WTC11 (cell line): Measurements from ENCODE around the gene RYR3. TPM values are rescaled to one million over a fixed set of nuclear protein-coding genes. Genes with fewer than 3 reads are reported as not detected.

Source experiments
- ATAC-seq: fragments of 200-7000 bp; cut with Tn5 transposase; 2 replicates; pipeline ENCODE4 v1.10.0; 2021; ENCODE audit warnings: mild to moderate bottlenecking, moderate library complexity
- CTCF ChIA-PET: fragments of 300-600 bp; sonication (Branson Sonifier 250); formaldehyde crosslinking; loops from one replicate; lab custom pipeline; 2021; ENCODE audit warnings: antibody characterized with exemption; lab: Charles Lee
- POLR2A ChIA-PET: fragments of 350-600 bp; sonication (Branson Sonifier 250); formaldehyde crosslinking; loops from one replicate; lab custom pipeline; 2021; ENCODE audit warnings: antibody characterized with exemption; lab: Charles Lee
- DNase-seq: peaks from one replicate; pipeline ENCODE4 v3.0.0; 2021; ENCODE audit warnings: low spot score
- H3K27ac Mint-ChIP-seq: 2 replicates; pipeline ENCODE4 v1.8.0; 2021; ENCODE audit warnings: mixed read lengths
- H3K27me3 Mint-ChIP-seq: 2 replicates; pipeline ENCODE4 v1.8.0; 2021; ENCODE audit warnings: low read depth, mild to moderate bottlenecking, moderate library complexity, mixed read lengths
- H3K36me3 Mint-ChIP-seq: 2 replicates; pipeline ENCODE4 v1.8.0; 2021; ENCODE audit warnings: mixed read lengths
- H3K4me1 Mint-ChIP-seq: 2 replicates; pipeline ENCODE4 v1.8.0; 2022; ENCODE audit warnings: mixed read lengths
- H3K4me3 Mint-ChIP-seq: 2 replicates; pipeline ENCODE4 v1.8.0; 2021; ENCODE audit warnings: mild to moderate bottlenecking, moderate library complexity, mixed read lengths
- H3K9me3 Mint-ChIP-seq: 2 replicates; pipeline ENCODE4 v1.8.0; 2021; ENCODE audit warnings: mixed read lengths
- GRHL2 ChIP-seq: fragments of 250-450 bp; sonication (Bioruptor Pico); IDR thresholded peaks from 2 replicates; pipeline ENCODE4 v1.8.0; 2022; ENCODE audit warnings: mild to moderate bottlenecking, moderate library complexity; ENCODE audit not compliant: insufficient replicate concordance, severe bottlenecking
- HMGA2 ChIP-seq: fragments of 250-450 bp; sonication (Bioruptor Pico); IDR thresholded peaks from 2 replicates; pipeline ENCODE4 v1.4.0; 2021; ENCODE audit warnings: mild to moderate bottlenecking, moderate library complexity
- IRF2 ChIP-seq: sonication (generic); formaldehyde crosslinking; IDR thresholded peaks from 2 replicates; pipeline ENCODE4 v1.8.0; 2022; ENCODE audit warnings: low read depth, missing genetic modification reagents, borderline replicate concordance
- KAT7 ChIP-seq: sonication (generic); formaldehyde crosslinking; IDR thresholded peaks from 2 replicates; pipeline ENCODE4 v1.8.1; 2023; ENCODE audit warnings: missing genetic modification reagents, mild to moderate bottlenecking, borderline replicate concordance
- MYBL2 ChIP-seq: sonication (generic); formaldehyde crosslinking; IDR thresholded peaks from 2 replicates; pipeline ENCODE4 v1.8.1; 2023; ENCODE audit warnings: mild to moderate bottlenecking, moderate library complexity, missing genetic modification reagents
- NFYB ChIP-seq: sonication (generic); formaldehyde crosslinking; conservative IDR thresholded peaks from 2 replicates; pipeline ENCODE4 v1.8.0; 2022; ENCODE audit warnings: low read depth, missing genetic modification reagents
- ZBTB21 ChIP-seq: sonication (generic); formaldehyde crosslinking; IDR thresholded peaks from 2 replicates; pipeline ENCODE4 v1.8.1; 2023; ENCODE audit warnings: mild to moderate bottlenecking, missing genetic modification reagents, borderline replicate concordance
- ZNF317 ChIP-seq: sonication (generic); formaldehyde crosslinking; IDR thresholded peaks from 2 replicates; pipeline ENCODE4 v1.8.1; 2023; ENCODE audit warnings: low read depth, mild to moderate bottlenecking, moderate library complexity, missing genetic modification reagents, borderline replicate concordance
- ZNF396 ChIP-seq: fragments of 250-450 bp; sonication (Bioruptor Pico); IDR thresholded peaks from 2 replicates; pipeline ENCODE4 v1.8.0; 2021; ENCODE audit warnings: mild to moderate bottlenecking, moderate library complexity, borderline replicate concordance
- ZNF416 ChIP-seq: fragments of 250-450 bp; sonication (Bioruptor Pico); IDR thresholded peaks from 2 replicates; pipeline ENCODE4 v1.9.0; 2021; ENCODE audit warnings: mild to moderate bottlenecking, inconsistent platforms
- ZNF671 ChIP-seq: fragments of 250-450 bp; sonication (Bioruptor Pico); IDR thresholded peaks from 2 replicates; pipeline ENCODE4 v1.8.0; 2021; ENCODE audit warnings: mild to moderate bottlenecking
- total RNA-seq: library from RNA; stranded (reverse); gene quantifications from 3 replicates; pipeline ENCODE4 v1.2.3, GENCODE V29; 2021
- TF ChIP-seq, protein P1 (sequence below): sonication (generic); formaldehyde crosslinking; IDR thresholded peaks from 2 replicates; pipeline ENCODE4 v1.8.1; 2023; ENCODE audit warnings: mild to moderate bottlenecking, moderate library complexity, missing genetic modification reagents
- TF ChIP-seq, protein P2 (sequence below): fragments of 250-450 bp; sonication (Bioruptor Pico); conservative IDR thresholded peaks from 2 replicates; pipeline ENCODE4 v1.9.0; 2021; ENCODE audit warnings: mild to moderate bottlenecking
- TF ChIP-seq, protein P3 (sequence below): sonication (generic); formaldehyde crosslinking; IDR thresholded peaks from 2 replicates; pipeline ENCODE4 v1.8.1; 2023; ENCODE audit warnings: mild to moderate bottlenecking, missing genetic modification reagents
- TF ChIP-seq, protein P4 (sequence below): sonication (generic); formaldehyde crosslinking; IDR thresholded peaks from 2 replicates; pipeline ENCODE4 v1.8.1; 2022; ENCODE audit warnings: mild to moderate bottlenecking, missing genetic modification reagents, moderate library complexity, borderline replicate concordance
- TF ChIP-seq, protein P5 (sequence below): fragments of 250-450 bp; sonication (Bioruptor Pico); IDR thresholded peaks from 2 replicates; pipeline ENCODE4 v1.8.0; 2021; ENCODE audit warnings: mild to moderate bottlenecking

The RYR3 gene
- total RNA-seq, 1 experiment from 2014 or later = 1.4 TPM

DNA sequence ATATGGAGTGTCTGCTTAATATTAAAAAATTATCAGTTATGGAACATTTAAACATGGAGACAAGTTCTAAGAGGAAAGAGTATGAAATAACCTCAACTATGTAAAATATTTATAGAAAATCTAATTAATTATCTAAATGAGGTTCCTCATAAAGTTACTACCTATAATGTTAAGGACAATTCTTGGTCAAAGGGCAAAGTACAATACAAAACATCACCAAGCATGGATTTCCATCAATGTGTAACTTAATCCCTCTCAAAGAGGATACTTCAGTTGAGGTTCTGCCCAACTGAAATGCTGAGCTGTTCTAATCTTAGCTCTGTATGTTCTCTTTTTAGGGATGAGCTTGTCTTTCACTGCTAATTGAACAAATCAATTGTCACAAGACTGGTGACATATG lies 601.6 kb downstream of the RYR3 start:
- Mint-ChIP-seq H3K4me1 (peaks cover 47% of the 10 kb centered on the region), H3K4me3 (no peak overlapping the region), H3K9me3 (no peaks in the 10 kb centered on the region), H3K36me3 (no peaks in the 10 kb centered on the region), H3K27ac (no peak overlapping the region), H3K27me3 (no peaks in the 10 kb centered on the region)
- POLR2A ChIA-PET = no interaction called here
- DNase-seq (no peak), ATAC-seq (no peak)
- TF ChIP-seq ZNF416 (CRISPR knock-in tag) (no peak), ZNF671 (CRISPR knock-in tag) (no peak), KAT7 (CRISPR knock-in tag) (no peak), GRHL2 (CRISPR knock-in tag) (no peak), IRF2 (CRISPR knock-in tag) (no peak), ZBTB21 (no peak), ZNF317 (no peak), NFYB (CRISPR knock-in tag) (no peak), ZNF396 (CRISPR knock-in tag) (no peak)
- TF ChIP-seq, protein P1, sequence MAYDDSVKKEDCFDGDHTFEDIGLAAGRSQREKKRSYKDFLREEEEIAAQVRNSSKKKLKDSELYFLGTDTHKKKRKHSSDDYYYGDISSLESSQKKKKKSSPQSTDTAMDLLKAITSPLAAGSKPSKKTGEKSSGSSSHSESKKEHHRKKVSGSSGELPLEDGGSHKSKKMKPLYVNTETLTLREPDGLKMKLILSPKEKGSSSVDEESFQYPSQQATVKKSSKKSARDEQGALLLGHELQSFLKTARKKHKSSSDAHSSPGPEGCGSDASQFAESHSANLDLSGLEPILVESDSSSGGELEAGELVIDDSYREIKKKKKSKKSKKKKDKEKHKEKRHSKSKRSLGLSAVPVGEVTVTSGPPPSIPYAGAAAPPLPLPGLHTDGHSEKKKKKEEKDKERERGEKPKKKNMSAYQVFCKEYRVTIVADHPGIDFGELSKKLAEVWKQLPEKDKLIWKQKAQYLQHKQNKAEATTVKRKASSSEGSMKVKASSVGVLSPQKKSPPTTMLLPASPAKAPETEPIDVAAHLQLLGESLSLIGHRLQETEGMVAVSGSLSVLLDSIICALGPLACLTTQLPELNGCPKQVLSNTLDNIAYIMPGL = no peak
- TF ChIP-seq, protein P2, sequence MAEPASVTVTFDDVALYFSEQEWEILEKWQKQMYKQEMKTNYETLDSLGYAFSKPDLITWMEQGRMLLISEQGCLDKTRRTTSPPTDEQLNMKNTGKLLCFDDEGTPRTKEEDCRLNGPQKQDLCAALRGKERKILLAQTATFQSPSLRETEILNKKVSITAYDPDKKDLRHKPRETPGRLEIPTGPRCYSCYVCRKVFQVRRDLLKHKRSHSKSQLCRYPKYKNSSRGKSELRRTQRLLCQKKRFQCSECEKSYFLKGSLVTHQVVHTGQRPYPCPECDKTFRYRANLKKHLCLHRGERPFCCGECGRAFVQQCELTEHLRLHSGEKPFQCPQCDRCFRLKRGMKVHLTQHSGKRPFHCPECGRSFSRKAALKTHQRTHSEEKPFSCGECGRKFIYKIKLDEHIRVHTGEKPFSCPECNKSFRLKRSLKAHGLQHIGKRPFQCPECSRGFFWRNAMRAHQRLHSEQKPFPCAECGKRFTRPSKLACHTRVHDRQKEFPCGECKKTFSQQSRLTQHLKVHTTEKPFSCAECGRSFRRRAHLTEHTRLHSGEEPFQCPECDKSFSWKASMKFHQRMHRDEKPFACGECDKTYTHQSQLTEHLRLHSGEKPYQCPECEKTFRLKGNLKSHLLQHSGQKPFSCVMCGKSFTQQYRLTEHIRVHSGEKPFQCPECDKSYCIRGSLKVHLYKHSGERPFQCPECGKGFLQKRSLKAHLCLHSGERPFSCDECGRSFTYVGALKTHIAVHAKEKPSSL (CRISPR knock-in tag) = no peak
- TF ChIP-seq, protein P3, sequence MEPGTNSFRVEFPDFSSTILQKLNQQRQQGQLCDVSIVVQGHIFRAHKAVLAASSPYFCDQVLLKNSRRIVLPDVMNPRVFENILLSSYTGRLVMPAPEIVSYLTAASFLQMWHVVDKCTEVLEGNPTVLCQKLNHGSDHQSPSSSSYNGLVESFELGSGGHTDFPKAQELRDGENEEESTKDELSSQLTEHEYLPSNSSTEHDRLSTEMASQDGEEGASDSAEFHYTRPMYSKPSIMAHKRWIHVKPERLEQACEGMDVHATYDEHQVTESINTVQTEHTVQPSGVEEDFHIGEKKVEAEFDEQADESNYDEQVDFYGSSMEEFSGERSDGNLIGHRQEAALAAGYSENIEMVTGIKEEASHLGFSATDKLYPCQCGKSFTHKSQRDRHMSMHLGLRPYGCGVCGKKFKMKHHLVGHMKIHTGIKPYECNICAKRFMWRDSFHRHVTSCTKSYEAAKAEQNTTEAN (CRISPR knock-in tag) = no peak
- TF ChIP-seq, protein P4, sequence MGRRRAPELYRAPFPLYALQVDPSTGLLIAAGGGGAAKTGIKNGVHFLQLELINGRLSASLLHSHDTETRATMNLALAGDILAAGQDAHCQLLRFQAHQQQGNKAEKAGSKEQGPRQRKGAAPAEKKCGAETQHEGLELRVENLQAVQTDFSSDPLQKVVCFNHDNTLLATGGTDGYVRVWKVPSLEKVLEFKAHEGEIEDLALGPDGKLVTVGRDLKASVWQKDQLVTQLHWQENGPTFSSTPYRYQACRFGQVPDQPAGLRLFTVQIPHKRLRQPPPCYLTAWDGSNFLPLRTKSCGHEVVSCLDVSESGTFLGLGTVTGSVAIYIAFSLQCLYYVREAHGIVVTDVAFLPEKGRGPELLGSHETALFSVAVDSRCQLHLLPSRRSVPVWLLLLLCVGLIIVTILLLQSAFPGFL (CRISPR knock-in tag) = no peak
- CTCF ChIA-PET = no interaction called here

DNA sequence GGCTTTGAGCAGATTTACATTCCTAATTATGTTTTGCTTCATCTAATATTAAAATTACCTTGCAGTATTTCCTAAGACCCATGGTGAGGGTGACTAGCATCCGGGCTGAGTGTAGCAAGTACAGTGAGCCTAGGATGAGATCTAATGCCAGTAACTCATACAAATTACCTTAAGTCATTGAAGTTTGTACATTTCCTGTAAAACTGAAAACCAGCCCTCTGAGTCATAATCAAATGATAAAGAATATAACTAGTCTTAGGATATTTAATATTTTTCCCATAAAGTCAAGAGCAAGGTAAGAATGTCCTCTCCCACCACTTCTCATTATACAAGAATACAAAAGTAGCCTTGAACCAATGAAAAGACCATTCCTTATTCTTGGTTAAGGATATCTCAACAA lies 602.7 kb downstream of the RYR3 start:
- H3K4me1 Mint-ChIP-seq = peaks cover 35% of the 10 kb centered on the region
- no peaks in the 10 kb centered on the region for H3K36me3 Mint-ChIP-seq
- DNase-seq (no peak), ATAC-seq (no peak)
- CTCF ChIA-PET = interaction anchor here (0.7 kb wide), 1 partner anchor 213 kb away, joined by 3 read pairs; no protein-coding TSS in a partner anchor
- no peak overlapping the region for H3K4me3 Mint-ChIP-seq
- POLR2A ChIA-PET = no interaction called here
- TF ChIP-seq, protein P5, sequence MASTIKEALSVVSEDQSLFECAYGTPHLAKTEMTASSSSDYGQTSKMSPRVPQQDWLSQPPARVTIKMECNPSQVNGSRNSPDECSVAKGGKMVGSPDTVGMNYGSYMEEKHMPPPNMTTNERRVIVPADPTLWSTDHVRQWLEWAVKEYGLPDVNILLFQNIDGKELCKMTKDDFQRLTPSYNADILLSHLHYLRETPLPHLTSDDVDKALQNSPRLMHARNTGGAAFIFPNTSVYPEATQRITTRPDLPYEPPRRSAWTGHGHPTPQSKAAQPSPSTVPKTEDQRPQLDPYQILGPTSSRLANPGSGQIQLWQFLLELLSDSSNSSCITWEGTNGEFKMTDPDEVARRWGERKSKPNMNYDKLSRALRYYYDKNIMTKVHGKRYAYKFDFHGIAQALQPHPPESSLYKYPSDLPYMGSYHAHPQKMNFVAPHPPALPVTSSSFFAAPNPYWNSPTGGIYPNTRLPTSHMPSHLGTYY (CRISPR knock-in tag) = no peak
- no peak for TF ChIP-seq GRHL2 (CRISPR knock-in tag)
- no peak for TF ChIP-seq ZNF416 (CRISPR knock-in tag)
- no peak for TF ChIP-seq MYBL2 (CRISPR knock-in tag)
- no peak for TF ChIP-seq HMGA2 (CRISPR knock-in tag)
- H3K27ac Mint-ChIP-seq = no peak overlapping the region
- H3K27me3 Mint-ChIP-seq = no peaks in the 10 kb centered on the region
- H3K9me3 Mint-ChIP-seq = no peaks in the 10 kb centered on the region

Other genes with a start within 250 kb of the RYR3 start
- gene FMN1, start 116.3 kb upstream of the RYR3 start, total RNA-seq = 3.6 to 4.5 TPM (median 4.1 TPM) in 3 replicates